RWPE1 (cell line): Measurements from ENCODE around the gene DUSP15.

Source experiments
- CTCF ChIA-PET: fragments of 350-600 bp; sonication (Branson Sonifier 250); formaldehyde crosslinking; extraction: SDS; loops from one replicate; lab custom pipeline; 2021; lab: Yijun Ruan, JAX
- POLR2A ChIA-PET: fragments of 400-600 bp; formaldehyde crosslinking; extraction: SDS; loops from one replicate; lab custom pipeline; 2020; ENCODE audit warnings: antibody characterized with exemption; ENCODE audit not compliant: low non-redundant PET; lab: Yijun Ruan, JAX
- DNase-seq: peaks from one replicate; pipeline ENCODE4 v3.0.0; 2012; ENCODE audit warnings: low spot score
- H3K27ac ChIP-seq: fragments of 450-650 bp; 2 replicates; pipeline ENCODE4 v1.5.1; 2017
- TF ChIP-seq, protein P1 (sequence below): fragments of 450-650 bp; conservative IDR thresholded peaks from 2 replicates; pipeline ENCODE4 v1.5.1; 2017; ENCODE audit warnings: low read depth, mild to moderate bottlenecking

Gene DUSP15

DNA sequence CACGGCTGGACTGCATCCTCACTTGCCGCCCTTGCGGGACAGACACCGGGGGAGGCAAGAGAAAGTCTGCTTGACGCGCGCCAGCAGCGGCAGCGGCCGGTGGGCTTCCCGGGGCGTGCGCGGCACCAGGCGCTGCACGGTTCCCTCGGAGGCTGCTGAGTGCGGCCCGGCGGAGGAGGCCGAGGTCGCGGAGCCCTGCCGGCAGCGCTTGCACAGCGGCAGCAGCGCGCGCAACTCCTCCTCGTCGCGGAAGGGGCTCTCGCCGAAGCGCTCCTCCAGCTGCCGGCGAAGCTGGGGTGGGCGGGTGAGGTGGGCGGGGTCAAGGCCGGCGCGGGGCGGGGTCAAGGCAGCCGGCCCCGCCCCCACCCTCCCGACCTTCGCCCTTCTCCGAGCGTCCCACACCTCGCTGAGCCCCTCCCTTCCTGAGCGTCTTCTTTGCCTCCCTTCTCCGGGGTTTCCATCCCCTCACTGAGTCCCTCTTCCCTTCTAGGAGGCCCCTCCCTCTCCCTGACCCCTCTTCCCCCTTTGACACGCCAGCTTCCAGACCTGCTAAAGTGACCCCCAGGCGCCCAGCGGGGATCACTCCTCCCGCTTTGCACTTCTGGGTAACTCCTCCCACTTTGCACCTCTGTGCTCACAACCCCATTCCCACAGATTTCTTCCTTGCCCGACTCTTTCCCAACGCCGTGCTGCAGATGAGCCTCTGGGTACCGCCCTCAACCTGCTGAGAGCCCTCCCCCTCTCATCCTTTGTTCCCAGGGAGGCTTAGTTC is 8.8 kb downstream of the DUSP15 start:
- no peak overlapping the region for H3K27ac ChIP-seq

GRCh38 chr20:31861135-31861384 is 9.3 kb downstream of the DUSP15 start:
- no peak overlapping the region for H3K27ac ChIP-seq
- CTCF ChIA-PET: interaction anchor here (2.0 to 2.6 kb wide), 2 partner anchors 91 to 170 kb away, joined by 8 to 10 read pairs; partner anchors contain the start of gene PDRG1
- POLR2A ChIA-PET: no interaction called here
- TF ChIP-seq, protein P1, sequence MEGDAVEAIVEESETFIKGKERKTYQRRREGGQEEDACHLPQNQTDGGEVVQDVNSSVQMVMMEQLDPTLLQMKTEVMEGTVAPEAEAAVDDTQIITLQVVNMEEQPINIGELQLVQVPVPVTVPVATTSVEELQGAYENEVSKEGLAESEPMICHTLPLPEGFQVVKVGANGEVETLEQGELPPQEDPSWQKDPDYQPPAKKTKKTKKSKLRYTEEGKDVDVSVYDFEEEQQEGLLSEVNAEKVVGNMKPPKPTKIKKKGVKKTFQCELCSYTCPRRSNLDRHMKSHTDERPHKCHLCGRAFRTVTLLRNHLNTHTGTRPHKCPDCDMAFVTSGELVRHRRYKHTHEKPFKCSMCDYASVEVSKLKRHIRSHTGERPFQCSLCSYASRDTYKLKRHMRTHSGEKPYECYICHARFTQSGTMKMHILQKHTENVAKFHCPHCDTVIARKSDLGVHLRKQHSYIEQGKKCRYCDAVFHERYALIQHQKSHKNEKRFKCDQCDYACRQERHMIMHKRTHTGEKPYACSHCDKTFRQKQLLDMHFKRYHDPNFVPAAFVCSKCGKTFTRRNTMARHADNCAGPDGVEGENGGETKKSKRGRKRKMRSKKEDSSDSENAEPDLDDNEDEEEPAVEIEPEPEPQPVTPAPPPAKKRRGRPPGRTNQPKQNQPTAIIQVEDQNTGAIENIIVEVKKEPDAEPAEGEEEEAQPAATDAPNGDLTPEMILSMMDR: no peak
- DNase-seq: no peak

More for the DNA sequence above, 8.8 kb downstream of the DUSP15 start:
- CTCF ChIA-PET: interaction anchor here (0.6 to 2.6 kb wide), 4 partner anchors 9 to 231 kb away, joined by 3 to 8 read pairs (median 4); partner anchors contain the start of gene PDRG1
- TF ChIP-seq, protein P1: no peak
- POLR2A ChIA-PET: no interaction called here
- peak; percentile 92 for DNase-seq

- ChIA-PET CTCF (interaction anchor here (0.6 to 2.6 kb wide), 7 partner anchors 14 to 699 kb away, joined by 3 to 13 read pairs (median 7); partner anchors contain the start of gene PDRG1), POLR2A (interaction anchor here (0.7 to 0.8 kb wide), 2 partner anchors 19 to 92 kb away, joined by 3 to 4 read pairs; partner anchors contain the start of gene PDRG1)
- TF ChIP-seq, protein P1: no peak
- H3K27ac ChIP-seq: no peak overlapping the region
- peak; percentile 60 for DNase-seq
These were observed 9.8 kb downstream of the DUSP15 start for GRCh38 chr20:31860390-31861134.

DNA sequence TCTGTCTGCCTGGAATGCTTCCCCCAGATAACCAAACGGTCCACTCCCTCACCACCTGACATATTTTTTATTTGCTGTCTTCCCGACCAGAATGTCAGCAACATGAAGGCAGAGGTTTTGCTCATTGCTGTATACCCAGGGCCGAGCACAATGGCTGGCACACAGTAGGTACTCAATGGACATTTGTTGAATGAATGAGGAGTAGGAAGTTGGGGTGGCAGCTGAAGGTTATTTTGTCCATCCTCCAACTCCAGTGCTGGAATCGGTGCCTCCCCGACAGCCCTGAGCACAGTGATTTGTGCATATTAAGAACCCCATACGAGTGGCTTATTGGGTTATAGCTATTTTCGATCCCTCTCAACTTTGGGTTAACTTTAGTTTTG is 10.3 kb downstream of the DUSP15 start:
- POLR2A ChIA-PET: interaction anchor here (0.7 to 0.8 kb wide), 2 partner anchors 19 to 92 kb away, joined by 3 to 4 read pairs; partner anchors contain the start of gene PDRG1
- CTCF ChIA-PET: interaction anchor here (0.6 to 2.6 kb wide), 6 partner anchors 13 to 699 kb away, joined by 3 to 13 read pairs (median 8); partner anchors contain the start of gene PDRG1
- H3K27ac ChIP-seq: no peak overlapping the region
- DNase-seq: no peak
- TF ChIP-seq, protein P1: no peak

DNA sequence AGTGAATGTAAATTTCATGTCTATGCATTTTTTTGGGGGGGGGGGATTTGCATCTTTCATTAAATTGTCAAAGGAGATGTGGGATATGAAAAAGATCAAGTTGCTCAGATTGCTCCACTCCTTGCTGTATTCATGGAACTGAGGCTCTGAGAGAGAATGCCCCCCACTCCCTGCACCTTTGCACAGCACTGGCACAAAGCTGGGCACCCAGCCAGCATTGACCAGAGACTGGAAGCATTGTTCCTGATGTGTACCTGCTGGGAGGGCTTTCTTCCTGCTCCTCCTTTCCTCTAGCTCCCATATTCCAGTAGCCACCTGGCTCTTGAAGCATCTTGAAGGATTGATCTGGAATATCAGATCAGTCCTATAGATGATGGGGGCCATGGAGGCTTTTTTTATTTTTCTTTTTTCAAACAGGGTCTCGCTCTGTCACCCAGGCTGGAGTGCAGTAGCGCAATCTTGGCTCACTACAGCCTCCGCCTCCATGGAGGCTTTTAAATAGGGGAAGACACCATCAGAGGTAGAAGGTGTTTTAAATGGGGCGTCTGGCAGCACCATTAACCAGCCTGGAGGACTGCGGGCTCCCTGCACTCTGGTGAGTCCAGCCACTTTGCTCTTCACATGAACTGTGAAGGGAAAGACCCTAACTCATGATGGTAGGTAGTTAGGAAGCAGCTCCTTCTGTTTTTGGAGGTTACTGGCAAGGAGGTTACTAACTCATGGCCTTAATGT is 10.9 kb downstream of the DUSP15 start:
- TF ChIP-seq, protein P1: no peak
- no peak for DNase-seq
- POLR2A ChIA-PET: no interaction called here
- H3K27ac ChIP-seq: no peak overlapping the region
- CTCF ChIA-PET: interaction anchor here (1.2 to 2.6 kb wide), 5 partner anchors 13 to 172 kb away, joined by 3 to 13 read pairs (median 8); partner anchors contain the start of gene PDRG1

DNA sequence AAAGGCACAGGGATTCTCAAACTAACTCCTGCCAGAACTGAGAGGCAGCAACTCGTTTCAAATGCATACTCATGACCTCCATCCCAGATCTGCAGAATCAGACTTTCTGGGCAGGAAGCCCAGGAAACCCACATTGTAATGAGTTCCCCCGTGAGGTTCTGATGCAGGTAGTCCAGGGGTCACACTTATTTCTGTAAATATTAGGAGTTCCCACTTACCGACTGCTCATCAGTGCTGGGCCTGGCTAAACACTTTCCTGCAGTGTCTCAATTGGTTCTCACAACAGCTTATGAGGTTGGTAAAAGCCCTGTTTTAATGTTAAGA is 11.6 kb downstream of the DUSP15 start:
- no peak overlapping the region for H3K27ac ChIP-seq
- TF ChIP-seq, protein P1: no peak
- DNase-seq: no peak
- ChIA-PET CTCF (interaction anchor here (1.2 to 2.4 kb wide), 3 partner anchors 12 to 93 kb away, joined by 3 to 13 read pairs (median 7); partner anchors contain the start of gene PDRG1), POLR2A (no interaction called here)
